SU-DHL-6 (cell line): ENCODE data around the gene C6orf15.

Source experiments
- EZH2phosphoT487 ChIP-seq: fragments of 200-600 bp; sonication (generic), shearing (Covaris generic); conservative IDR thresholded peaks from 2 replicates; pipeline ENCODE4 v1.6.1; 2018; ENCODE audit warnings: mild to moderate bottlenecking, antibody characterized with exemption, low read length, moderate library complexity, mixed read lengths
- TF ChIP-seq, protein P1 (sequence below): fragments of 200-600 bp; sonication (generic); IDR thresholded peaks from one replicate; pipeline ENCODE4 v1.5.1; 2017; ENCODE audit warnings: antibody characterized with exemption, mild to moderate bottlenecking, low read length, moderate library complexity; ENCODE audit not compliant: insufficient read depth, poor library complexity, severe bottlenecking

DNA sequence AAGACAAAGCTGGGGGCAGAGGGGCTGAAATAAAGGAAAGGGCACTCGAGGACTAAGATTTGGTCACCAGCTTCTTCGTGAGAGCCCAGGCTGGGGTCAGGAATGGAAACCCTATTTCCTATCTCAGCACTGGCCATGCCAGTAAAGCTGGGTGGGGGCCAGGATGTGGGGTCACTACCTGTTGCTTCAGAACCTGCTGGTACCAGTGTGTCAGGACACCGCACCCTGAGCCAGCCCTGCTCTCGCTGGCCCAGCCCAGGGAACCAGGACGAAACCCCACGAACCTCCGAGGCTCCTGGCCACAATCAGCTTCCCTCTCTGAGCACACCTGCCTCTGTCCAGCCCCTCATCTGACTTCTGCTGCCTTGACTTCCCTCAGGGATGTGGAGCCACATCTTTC lies 5.8 kb upstream of the C6orf15 start:
- TF ChIP-seq, protein P1, sequence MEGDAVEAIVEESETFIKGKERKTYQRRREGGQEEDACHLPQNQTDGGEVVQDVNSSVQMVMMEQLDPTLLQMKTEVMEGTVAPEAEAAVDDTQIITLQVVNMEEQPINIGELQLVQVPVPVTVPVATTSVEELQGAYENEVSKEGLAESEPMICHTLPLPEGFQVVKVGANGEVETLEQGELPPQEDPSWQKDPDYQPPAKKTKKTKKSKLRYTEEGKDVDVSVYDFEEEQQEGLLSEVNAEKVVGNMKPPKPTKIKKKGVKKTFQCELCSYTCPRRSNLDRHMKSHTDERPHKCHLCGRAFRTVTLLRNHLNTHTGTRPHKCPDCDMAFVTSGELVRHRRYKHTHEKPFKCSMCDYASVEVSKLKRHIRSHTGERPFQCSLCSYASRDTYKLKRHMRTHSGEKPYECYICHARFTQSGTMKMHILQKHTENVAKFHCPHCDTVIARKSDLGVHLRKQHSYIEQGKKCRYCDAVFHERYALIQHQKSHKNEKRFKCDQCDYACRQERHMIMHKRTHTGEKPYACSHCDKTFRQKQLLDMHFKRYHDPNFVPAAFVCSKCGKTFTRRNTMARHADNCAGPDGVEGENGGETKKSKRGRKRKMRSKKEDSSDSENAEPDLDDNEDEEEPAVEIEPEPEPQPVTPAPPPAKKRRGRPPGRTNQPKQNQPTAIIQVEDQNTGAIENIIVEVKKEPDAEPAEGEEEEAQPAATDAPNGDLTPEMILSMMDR, result no peak
- no peak for TF ChIP-seq EZH2phosphoT487
